BLaER1 (cell line): Measurements from ENCODE around the gene ATP2B3.
A peak's percentile ranks its signal among the peaks of the same experiment; 100 is the strongest.

Experiments
- H3K27ac ChIP-seq: shearing (Covaris generic); formaldehyde crosslinking; 2 replicates; pipeline ENCODE4 v1.8.1; 2022
- H3K27me3 ChIP-seq: shearing (Covaris generic); formaldehyde crosslinking; 2 replicates; pipeline ENCODE4 v1.8.1; 2022
- H3K36me3 ChIP-seq: shearing (Covaris generic); formaldehyde crosslinking; 2 replicates; pipeline ENCODE4 v1.8.1; 2022
- H3K4me1 ChIP-seq: shearing (Covaris generic); formaldehyde crosslinking; 2 replicates; pipeline ENCODE4 v1.8.1; 2022
- H3K4me2 ChIP-seq: shearing (Covaris generic); formaldehyde crosslinking; 2 replicates; pipeline ENCODE4 v1.8.1; 2022
- H3K4me3 ChIP-seq: shearing (Covaris generic); formaldehyde crosslinking; 2 replicates; pipeline ENCODE4 v1.8.1; 2022
- H3K9ac ChIP-seq: shearing (Covaris generic); formaldehyde crosslinking; 2 replicates; pipeline ENCODE4 v1.8.1; 2022
- H3K9me3 ChIP-seq: shearing (Covaris generic); formaldehyde crosslinking; 2 replicates; pipeline ENCODE4 v1.8.1; 2022
- H4K20me1 ChIP-seq: shearing (Covaris generic); formaldehyde crosslinking; 2 replicates; pipeline ENCODE4 v1.8.1; 2022
- Cebpa-rat ChIP-seq: shearing (Covaris generic); IDR thresholded peaks from 2 replicates; pipeline ENCODE4 v1.8.1; 2022

Gene ATP2B3

DNA sequence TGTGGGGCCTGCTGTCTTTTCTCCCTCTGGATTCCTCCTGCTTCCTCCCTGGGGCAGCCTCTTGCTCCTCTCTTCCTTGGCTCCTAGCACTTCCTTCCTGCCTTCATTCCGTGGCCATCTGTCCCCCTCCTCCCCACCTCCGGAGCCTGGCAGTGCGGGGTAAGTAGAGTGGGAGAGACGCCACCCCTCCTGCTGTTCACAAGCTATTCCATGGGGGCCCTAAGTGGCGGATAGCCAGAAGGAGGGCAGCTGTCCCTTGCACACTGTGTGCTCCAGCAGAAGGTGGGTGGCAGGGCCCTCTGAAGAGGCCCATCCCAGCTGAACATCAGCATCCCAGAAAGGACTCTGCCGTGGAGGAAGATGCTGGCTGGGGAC lies 54.1 kb downstream of the ATP2B3 start:
- H3K27me3 ChIP-seq, result peaks cover 67% of the 10 kb centered on the region
- no peak for TF ChIP-seq Cebpa-rat
- peak overlapping the region; percentile 35; the same call in 1 of the 2 replicates for H3K9ac ChIP-seq
- no peaks in the 10 kb centered on the region for H3K36me3 ChIP-seq
- H3K4me2 ChIP-seq, result peak overlapping the region; percentile 74
- peaks cover 7% of the 10 kb centered on the region; the same call in 1 of the 2 replicates for H4K20me1 ChIP-seq
- 0 out of 2 replicates have a peak overlapping the region, but pooled peaks have one; percentile 18 for H3K4me3 ChIP-seq
- H3K27ac ChIP-seq, result peak overlapping the region; percentile 71
- peaks cover 100% of the 10 kb centered on the region for H3K4me1 ChIP-seq
- no peaks in the 10 kb centered on the region for H3K9me3 ChIP-seq

DNA sequence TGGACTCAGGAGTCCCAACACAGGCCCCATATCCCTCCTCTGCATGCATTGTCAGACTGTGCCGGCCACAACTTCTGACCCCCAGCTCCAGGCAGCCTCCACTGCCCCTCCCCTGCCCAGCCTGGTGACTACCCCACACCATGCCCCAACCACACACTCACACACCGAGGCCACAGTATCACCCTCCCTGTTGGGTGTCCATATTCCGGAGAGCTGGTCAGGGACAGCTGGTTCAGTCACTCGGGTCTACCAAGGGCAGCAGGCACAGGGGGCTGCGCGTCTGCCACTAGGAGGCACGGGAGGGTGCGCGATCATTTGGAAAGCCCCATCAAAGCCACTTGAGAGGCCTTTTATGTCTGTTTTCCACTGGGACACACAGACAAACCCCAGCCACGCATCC lies 55.2 kb downstream of the ATP2B3 start:
- Histone ChIP-seq H4K20me1 (no peaks in the 10 kb centered on the region; the same call in 1 of the 2 replicates), H3K9ac (peak overlapping the region; percentile 32; the same call in 1 of the 2 replicates)
- TF ChIP-seq Cebpa-rat, result no peak

DNA sequence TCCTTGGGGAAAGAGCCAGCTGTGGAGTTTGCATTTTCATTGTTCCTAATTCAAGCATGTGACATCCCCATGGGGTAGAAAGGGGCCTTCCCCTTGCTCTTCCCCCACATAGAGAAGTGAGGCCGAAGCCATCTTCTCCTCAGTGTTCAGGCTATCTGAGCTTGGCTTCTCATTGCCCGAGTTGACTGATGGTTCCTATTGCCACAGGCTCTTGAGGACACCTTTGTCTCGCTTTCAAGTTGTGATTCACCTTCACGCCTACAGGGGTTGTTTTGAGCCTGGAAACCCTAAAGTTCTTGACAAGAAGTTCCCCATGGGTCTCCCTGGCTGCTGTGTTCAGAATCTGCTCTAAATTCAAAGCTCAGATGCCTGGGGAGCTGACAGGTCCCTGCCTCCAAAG lies 56.5 kb downstream of the ATP2B3 start:
- Histone ChIP-seq H3K9ac (peak overlapping the region; percentile 43), H3K36me3 (no peaks in the 10 kb centered on the region), H3K4me1 (peaks cover 81% of the 10 kb centered on the region), H3K9me3 (no peaks in the 10 kb centered on the region), H3K27me3 (peaks cover 75% of the 10 kb centered on the region), H3K4me2 (peak overlapping the region; percentile 74), H4K20me1 (no peaks in the 10 kb centered on the region; the same call in 1 of the 2 replicates), H3K4me3 (no peak overlapping the region), H3K27ac (peak overlapping the region; percentile 74)
- TF ChIP-seq Cebpa-rat, result no peak

More for the DNA sequence above, 55.2 kb downstream of the ATP2B3 start:
- peak overlapping the region; percentile 71 for H3K27ac ChIP-seq
- H3K4me3 ChIP-seq, result peak overlapping the region; percentile 18; the same call in 1 of the 2 replicates
- no peaks in the 10 kb centered on the region for H3K9me3 ChIP-seq
- peaks cover 95% of the 10 kb centered on the region for H3K4me1 ChIP-seq
- H3K4me2 ChIP-seq, result peak overlapping the region; percentile 74
- H3K27me3 ChIP-seq, result peaks cover 71% of the 10 kb centered on the region
- no peaks in the 10 kb centered on the region for H3K36me3 ChIP-seq

DNA sequence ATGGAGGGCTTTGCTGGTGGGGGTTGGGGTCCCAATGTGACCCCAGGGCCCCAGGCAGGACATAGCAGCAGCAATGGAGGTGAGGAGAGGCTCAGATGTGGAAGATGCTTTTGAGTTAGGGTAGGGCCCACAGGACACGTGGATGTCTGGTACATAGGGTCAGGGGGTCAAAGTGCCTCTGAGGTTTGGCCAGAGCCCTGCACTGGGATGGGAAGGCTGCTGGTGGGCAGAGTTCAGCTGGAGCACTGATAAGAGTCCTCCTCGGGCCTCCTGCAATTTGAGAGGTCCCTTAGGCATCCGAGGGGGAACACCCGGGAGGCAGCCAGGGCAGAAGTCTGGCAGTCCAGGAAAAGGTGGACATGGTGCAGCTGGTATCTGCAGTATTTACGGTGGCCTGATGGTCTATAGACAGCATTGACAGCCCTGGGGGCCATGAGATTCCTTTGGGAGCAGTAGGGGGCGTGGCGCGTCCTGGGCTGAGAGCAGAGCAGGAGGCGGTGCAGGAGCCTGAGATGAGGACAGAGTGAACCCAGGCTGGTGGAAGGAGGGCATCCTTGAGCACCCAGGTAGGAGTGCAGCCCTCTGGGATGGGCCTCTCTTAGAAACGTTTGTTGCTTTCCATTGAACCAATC lies 58.9 kb downstream of the ATP2B3 start:
- H3K27ac ChIP-seq, result peak overlapping the region; percentile 26
- TF ChIP-seq Cebpa-rat, result no peak
- H3K4me1 ChIP-seq, result peaks cover 58% of the 10 kb centered on the region
- H3K9me3 ChIP-seq, result no peaks in the 10 kb centered on the region
- peak overlapping the region; percentile 74 for H3K4me2 ChIP-seq
- H3K27me3 ChIP-seq, result peaks cover 85% of the 10 kb centered on the region
- no peaks in the 10 kb centered on the region; the same call in 1 of the 2 replicates for H4K20me1 ChIP-seq
- H3K36me3 ChIP-seq, result no peaks in the 10 kb centered on the region
- H3K4me3 ChIP-seq, result no peak overlapping the region
- no peak overlapping the region for H3K9ac ChIP-seq

DNA sequence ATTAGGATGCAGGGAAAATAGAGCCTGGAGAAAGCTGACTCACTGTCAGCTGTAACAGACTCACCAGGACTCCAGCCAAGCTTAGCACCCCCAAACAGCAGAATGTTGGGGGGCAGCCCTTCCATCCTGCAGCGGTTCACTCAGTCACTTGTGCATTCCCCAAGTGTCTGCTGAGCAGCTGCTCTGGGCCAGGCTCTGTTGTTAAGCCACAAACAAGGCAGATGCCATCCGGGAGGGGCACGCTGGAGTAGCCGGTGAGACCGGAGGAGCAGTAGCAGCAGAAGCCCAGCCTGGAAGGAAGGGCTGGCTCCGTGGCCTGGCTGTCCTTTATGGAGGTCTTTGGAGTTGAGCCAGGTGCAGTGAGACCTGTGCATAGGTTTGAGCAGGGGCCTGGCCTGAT lies 59.5 kb downstream of the ATP2B3 start:
- no peak for TF ChIP-seq Cebpa-rat
- H3K27ac ChIP-seq, result no peak overlapping the region
- peaks cover 89% of the 10 kb centered on the region for H3K27me3 ChIP-seq
- peaks cover 56% of the 10 kb centered on the region for H3K4me1 ChIP-seq
- no peaks in the 10 kb centered on the region for H3K9me3 ChIP-seq
- H3K36me3 ChIP-seq, result no peaks in the 10 kb centered on the region
- no peaks in the 10 kb centered on the region; the same call in 1 of the 2 replicates for H4K20me1 ChIP-seq
- H3K9ac ChIP-seq, result no peak overlapping the region
- peak overlapping the region; percentile 74; the same call in 1 of the 2 replicates for H3K4me2 ChIP-seq
- H3K4me3 ChIP-seq, result no peak overlapping the region

DNA sequence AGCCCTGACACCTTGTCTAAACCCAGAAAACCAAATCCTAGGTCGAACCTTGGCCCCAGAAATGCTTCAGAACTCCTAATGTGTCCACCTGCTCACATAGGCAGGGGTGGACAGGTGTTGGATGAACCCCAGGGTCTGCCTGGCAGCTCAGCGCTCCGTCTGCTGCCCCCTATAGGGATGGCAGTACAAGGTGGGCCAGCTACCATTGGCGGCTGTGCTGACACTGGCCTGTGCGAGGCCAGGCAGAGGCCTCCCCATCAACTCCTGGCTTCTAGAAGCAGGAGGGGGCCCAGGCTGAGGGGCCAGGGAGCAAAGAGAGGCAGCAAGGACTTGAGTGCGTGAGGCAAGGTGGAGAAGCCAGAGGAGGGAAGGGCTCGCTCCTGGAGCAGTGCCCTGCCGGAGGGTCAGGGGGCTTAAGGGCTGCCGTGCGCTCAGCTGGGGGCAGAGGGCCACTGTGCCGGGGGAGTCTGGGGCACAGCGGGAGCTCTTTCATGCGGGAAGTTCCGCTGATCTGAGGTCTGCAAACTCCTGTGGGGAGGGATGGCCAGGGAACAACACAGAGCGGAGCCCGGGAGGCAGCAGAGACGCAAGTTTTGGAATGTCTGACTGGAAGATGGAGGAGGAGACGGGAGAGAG lies 60.9 kb downstream of the ATP2B3 start:
- Histone ChIP-seq H3K9ac (no peak overlapping the region), H3K27ac (no peak overlapping the region)
- no peak for TF ChIP-seq Cebpa-rat

DNA sequence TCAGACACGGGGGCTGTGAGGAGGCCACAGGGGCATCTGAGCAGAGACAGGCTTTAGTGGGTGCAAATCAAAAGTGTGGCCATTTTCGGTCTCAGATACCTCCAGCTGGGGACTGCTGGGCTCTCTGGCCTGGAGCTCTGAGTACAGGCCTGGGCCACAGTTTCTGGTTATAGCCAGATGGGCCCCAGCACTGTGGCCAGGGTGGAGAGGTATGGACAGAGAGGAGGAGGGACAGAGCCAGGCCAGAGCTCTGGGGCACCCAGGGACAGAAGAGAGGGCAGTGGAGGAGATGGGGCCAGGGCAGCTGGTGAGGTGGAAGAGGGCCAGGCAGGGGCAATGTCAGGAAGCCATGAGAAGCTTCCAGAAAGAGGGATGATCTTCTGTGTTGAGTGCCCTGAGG lies 61.4 kb downstream of the ATP2B3 start:
- no peaks in the 10 kb centered on the region for H3K36me3 ChIP-seq
- peaks cover 56% of the 10 kb centered on the region for H3K4me1 ChIP-seq
- no peaks in the 10 kb centered on the region; the same call in 1 of the 2 replicates for H4K20me1 ChIP-seq
- peaks cover 89% of the 10 kb centered on the region for H3K27me3 ChIP-seq
- TF ChIP-seq Cebpa-rat, result no peak
- H3K9ac ChIP-seq, result no peak overlapping the region
- H3K27ac ChIP-seq, result no peak overlapping the region
- no peaks in the 10 kb centered on the region for H3K9me3 ChIP-seq
- H3K4me2 ChIP-seq, result no peak overlapping the region
- no peak overlapping the region for H3K4me3 ChIP-seq

More for the DNA sequence above, 60.9 kb downstream of the ATP2B3 start:
- Histone ChIP-seq H3K27me3 (peaks cover 90% of the 10 kb centered on the region), H3K9me3 (no peaks in the 10 kb centered on the region), H3K4me2 (no peak overlapping the region), H4K20me1 (no peaks in the 10 kb centered on the region; the same call in 1 of the 2 replicates), H3K4me3 (no peak overlapping the region), H3K4me1 (peaks cover 56% of the 10 kb centered on the region), H3K36me3 (no peaks in the 10 kb centered on the region)

DNA sequence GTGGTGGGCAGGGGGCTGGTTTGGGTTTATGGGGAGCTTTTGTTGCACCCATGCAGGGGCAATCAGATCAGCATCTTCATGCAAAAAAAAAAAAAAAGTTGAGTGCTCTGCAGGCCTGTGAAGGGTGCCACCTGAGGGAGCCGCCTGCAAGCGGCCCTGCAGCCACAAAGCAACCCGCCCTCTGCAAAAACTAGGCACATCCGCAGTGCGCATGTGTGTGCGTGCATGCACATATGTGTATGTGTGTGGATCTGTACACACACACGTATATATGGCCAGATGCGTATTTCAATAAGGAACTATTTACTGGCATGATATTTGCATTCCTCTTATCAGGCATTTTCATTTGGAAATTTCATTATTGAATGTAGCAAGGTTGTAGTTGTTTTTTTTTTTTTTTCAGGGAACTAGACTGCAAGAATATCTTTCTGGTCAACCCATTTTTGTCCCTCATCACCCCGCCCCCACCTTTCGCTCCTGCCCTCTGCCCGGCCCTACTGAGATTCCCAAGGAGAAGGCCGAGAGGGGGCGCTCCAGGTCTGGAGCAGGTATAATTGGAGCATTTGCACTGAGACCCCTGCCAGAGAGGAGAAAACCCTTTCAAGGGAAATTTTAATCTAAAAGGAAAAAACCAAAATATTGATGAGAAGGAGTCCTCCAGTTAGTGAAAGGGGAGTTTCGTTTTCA lies 63.4 kb downstream of the ATP2B3 start:
- Histone ChIP-seq H3K4me1 (peaks cover 39% of the 10 kb centered on the region), H3K36me3 (no peaks in the 10 kb centered on the region), H3K27ac (no peak overlapping the region), H3K4me3 (no peak overlapping the region), H3K9me3 (no peaks in the 10 kb centered on the region), H3K4me2 (no peak overlapping the region), H3K27me3 (peaks cover 84% of the 10 kb centered on the region), H4K20me1 (no peaks in the 10 kb centered on the region; the same call in 1 of the 2 replicates), H3K9ac (no peak overlapping the region)
- TF ChIP-seq Cebpa-rat, result no peak

DNA sequence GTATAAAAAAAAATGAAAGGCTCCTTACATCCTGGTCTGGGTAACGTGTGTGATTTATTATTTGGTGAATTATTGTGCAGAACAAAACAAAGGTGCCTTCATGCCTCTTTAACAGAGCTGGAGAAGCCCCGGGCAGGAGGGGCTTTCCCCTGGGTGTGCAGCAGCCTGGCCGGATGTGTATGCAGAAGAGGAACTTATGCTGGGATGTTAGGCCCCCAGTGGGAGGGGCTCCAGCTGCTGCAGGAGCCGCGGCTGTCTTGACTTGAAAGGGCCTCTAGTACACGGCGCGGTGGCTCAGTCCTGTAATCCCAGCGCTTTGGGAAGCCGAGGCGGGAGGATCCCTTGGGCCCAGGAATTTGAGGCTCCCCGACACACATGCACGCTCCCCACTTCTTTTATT lies 65.5 kb downstream of the ATP2B3 start:
- Histone ChIP-seq H4K20me1 (no peaks in the 10 kb centered on the region; the same call in 1 of the 2 replicates), H3K4me2 (peak overlapping the region; percentile 55), H3K4me1 (peaks cover 26% of the 10 kb centered on the region), H3K27me3 (peaks cover 84% of the 10 kb centered on the region), H3K36me3 (peaks cover 16% of the 10 kb centered on the region), H3K9me3 (no peaks in the 10 kb centered on the region), H3K9ac (no peak overlapping the region), H3K27ac (no peak overlapping the region), H3K4me3 (no peak overlapping the region)
- TF ChIP-seq Cebpa-rat, result no peak
